T-helper 2 cell treated with Interferon-gamma antibody and Interleukin-4, amounts not matched to agents 5 μg/mL and 100 μg/mL, for 36 hours (primary cell): ENCODE data around the gene ZBTB4.
A peak's percentile ranks its signal among the peaks of the same experiment; 100 is the strongest.

Experiments
- DNase-seq: peaks from one replicate; pipeline ENCODE4 v3.0.0; 2021; ENCODE audit warnings: low spot score
- H3K27ac Mint-ChIP-seq: one replicate; pipeline ENCODE4 v1.8.0; 2021; ENCODE audit warnings: mild to moderate bottlenecking, mixed read lengths
- H3K27me3 Mint-ChIP-seq: one replicate; pipeline ENCODE4 v1.8.0; 2021; ENCODE audit warnings: low read depth, mixed read lengths
- H3K36me3 Mint-ChIP-seq: one replicate; pipeline ENCODE4 v1.8.0; 2021; ENCODE audit warnings: low read depth, mixed read lengths
- H3K4me1 Mint-ChIP-seq: one replicate; pipeline ENCODE4 v1.8.0; 2021; ENCODE audit warnings: low read depth, mixed read lengths
- H3K4me3 Mint-ChIP-seq: one replicate; pipeline ENCODE4 v1.8.0; 2022; ENCODE audit warnings: mild to moderate bottlenecking, moderate library complexity, mixed read lengths
- H3K9me3 Mint-ChIP-seq: one replicate; pipeline ENCODE4 v1.8.0; 2021; ENCODE audit warnings: mixed read lengths

Gene ZBTB4

DNA sequence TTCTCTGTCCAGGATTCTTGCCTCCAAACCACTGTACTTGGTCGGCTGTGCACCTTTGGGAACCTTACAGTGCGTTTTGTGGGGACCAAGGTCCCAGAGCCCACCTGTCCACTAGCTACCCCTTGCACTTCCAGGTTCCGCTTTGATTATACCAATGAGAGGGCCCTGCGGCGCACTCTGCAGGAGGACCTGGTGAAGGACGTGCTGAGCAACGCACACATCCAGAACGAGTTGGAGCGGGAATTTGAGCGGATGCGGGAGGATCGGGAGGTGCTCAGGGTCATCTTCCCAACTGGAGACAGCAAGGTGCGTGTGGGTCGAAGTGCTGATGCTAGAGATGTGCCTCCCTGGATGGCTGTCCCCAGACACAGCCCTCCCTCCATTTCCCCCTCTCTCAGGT lies 23.6 kb upstream of the ZBTB4 start:
- no peak for DNase-seq
- Mint-ChIP-seq H3K27me3 (no peaks in the 10 kb centered on the region), H3K9me3 (no peaks in the 10 kb centered on the region), H3K4me3 (no peak overlapping the region), H3K27ac (no peak overlapping the region), H3K36me3 (peaks cover 69% of the 10 kb centered on the region), H3K4me1 (no peaks in the 10 kb centered on the region)

DNA sequence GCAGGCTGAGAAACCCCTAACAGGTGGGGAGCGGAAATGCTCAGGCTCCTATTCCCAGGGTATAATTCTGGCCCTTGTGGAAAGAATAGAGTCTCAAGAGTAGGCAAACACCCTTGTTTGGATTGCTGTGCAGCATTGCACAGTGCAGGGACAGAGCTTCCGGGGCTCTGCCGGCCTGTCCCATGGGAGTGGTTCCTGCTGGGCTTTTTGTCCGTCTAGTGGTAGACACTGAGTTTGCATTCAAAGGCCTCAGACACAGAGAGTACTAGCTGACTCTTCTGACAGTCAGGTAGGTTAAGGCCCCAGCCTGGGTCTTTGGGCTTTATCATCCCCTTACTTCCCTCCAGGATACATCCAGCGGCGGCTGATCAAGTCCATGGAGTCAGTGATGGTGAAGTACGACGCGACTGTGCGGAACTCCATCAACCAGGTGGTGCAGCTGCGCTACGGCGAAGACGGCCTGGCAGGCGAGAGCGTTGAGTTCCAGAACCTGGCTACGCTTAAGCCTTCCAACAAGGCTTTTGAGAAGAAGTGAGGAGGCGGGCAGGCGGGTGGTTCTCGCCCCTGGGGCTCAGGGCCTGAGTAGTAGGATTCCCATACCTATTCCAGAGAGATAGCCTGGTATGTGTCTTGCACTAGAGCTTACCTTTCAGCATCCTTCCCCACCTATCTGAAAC lies 22.9 kb upstream of the ZBTB4 start:
- no peaks in the 10 kb centered on the region for H3K27me3 Mint-ChIP-seq
- no peaks in the 10 kb centered on the region for H3K9me3 Mint-ChIP-seq
- no peaks in the 10 kb centered on the region for H3K4me1 Mint-ChIP-seq
- no peak for DNase-seq
- no peak overlapping the region for H3K4me3 Mint-ChIP-seq
- H3K27ac Mint-ChIP-seq = no peak overlapping the region
- H3K36me3 Mint-ChIP-seq = peaks cover 69% of the 10 kb centered on the region

DNA sequence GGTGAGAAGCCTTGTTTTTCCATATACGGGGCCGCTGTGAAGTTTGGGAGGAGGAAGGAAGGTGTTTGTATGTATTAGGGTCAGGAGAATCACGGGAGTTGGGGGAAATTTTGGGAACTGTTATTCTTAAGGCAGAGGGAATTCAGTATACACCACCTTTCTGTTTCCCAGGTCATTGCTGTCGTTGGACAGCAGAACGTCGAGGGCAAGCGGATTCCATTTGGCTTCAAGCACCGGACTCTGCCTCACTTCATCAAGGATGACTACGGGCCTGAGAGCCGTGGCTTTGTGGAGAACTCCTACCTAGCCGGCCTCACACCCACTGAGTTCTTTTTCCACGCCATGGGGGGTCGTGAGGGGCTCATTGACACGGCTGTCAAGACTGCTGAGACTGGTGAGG lies 22.3 kb upstream of the ZBTB4 start:
- H3K4me3 Mint-ChIP-seq = no peak overlapping the region
- H3K9me3 Mint-ChIP-seq = no peaks in the 10 kb centered on the region
- no peaks in the 10 kb centered on the region for H3K27me3 Mint-ChIP-seq
- DNase-seq = no peak
- no peaks in the 10 kb centered on the region for H3K4me1 Mint-ChIP-seq
- peaks cover 71% of the 10 kb centered on the region for H3K36me3 Mint-ChIP-seq
- no peak overlapping the region for H3K27ac Mint-ChIP-seq

DNA sequence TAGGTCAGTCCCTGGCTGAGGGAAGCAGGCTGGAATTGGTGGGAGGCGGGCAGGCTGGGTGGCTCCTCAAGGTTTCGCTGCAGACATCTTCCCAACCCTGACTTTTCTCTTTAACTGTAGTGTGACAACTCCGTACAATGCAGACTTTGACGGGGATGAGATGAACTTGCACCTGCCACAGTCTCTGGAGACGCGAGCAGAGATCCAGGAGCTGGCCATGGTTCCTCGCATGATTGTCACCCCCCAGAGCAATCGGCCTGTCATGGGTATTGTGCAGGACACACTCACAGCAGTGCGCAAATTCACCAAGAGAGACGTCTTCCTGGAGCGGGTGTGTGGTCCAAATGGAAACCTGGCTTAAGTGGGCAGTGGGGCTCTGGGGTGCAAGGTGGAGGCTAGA lies 19.7 kb upstream of the ZBTB4 start:
- no peak overlapping the region for H3K27ac Mint-ChIP-seq
- no peaks in the 10 kb centered on the region for H3K9me3 Mint-ChIP-seq
- no peaks in the 10 kb centered on the region for H3K27me3 Mint-ChIP-seq
- DNase-seq = no peak
- peaks cover 69% of the 10 kb centered on the region for H3K36me3 Mint-ChIP-seq
- H3K4me3 Mint-ChIP-seq = no peak overlapping the region
- no peaks in the 10 kb centered on the region for H3K4me1 Mint-ChIP-seq

DNA sequence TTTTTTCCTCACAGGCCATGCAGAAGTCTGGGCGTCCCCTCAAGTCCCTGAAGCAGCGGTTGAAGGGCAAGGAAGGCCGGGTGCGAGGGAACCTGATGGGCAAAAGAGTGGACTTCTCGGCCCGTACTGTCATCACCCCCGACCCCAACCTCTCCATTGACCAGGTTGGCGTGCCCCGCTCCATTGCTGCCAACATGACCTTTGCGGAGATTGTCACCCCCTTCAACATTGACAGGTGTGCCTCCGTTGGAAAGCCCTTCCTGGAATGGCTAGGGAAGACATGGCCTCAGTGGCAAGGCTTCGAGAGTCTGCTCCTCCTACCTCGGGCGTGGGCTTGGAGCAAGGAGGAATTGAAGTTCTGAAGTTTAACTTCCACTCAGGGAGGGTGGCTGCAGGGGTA lies 18.2 kb upstream of the ZBTB4 start:
- Mint-ChIP-seq H3K36me3 (peaks cover 69% of the 10 kb centered on the region), H3K27me3 (no peaks in the 10 kb centered on the region), H3K9me3 (no peaks in the 10 kb centered on the region), H3K27ac (no peak overlapping the region), H3K4me3 (no peak overlapping the region), H3K4me1 (peaks cover 9% of the 10 kb centered on the region)
- no peak for DNase-seq

DNA sequence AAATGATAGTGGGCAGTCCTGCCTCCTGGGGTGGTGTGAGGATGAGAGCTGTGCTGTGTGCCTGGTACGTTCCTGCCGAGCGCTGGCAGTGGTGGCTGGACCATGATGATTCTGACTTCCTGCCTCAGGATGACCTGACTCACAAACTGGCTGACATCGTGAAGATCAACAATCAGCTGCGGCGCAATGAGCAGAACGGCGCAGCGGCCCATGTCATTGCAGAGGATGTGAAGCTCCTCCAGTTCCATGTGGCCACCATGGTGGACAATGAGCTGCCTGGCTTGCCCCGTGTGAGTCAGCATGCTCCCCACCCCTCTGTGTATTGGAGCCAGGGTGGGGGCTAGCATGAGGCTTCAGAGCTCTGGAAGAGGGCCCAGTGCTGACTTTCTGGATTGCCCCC lies 17.8 kb upstream of the ZBTB4 start:
- H3K4me1 Mint-ChIP-seq = peaks cover 10% of the 10 kb centered on the region
- no peak for DNase-seq
- no peaks in the 10 kb centered on the region for H3K9me3 Mint-ChIP-seq
- H3K27ac Mint-ChIP-seq = no peak overlapping the region
- H3K27me3 Mint-ChIP-seq = no peaks in the 10 kb centered on the region
- no peak overlapping the region for H3K4me3 Mint-ChIP-seq
- H3K36me3 Mint-ChIP-seq = peaks cover 65% of the 10 kb centered on the region

DNA sequence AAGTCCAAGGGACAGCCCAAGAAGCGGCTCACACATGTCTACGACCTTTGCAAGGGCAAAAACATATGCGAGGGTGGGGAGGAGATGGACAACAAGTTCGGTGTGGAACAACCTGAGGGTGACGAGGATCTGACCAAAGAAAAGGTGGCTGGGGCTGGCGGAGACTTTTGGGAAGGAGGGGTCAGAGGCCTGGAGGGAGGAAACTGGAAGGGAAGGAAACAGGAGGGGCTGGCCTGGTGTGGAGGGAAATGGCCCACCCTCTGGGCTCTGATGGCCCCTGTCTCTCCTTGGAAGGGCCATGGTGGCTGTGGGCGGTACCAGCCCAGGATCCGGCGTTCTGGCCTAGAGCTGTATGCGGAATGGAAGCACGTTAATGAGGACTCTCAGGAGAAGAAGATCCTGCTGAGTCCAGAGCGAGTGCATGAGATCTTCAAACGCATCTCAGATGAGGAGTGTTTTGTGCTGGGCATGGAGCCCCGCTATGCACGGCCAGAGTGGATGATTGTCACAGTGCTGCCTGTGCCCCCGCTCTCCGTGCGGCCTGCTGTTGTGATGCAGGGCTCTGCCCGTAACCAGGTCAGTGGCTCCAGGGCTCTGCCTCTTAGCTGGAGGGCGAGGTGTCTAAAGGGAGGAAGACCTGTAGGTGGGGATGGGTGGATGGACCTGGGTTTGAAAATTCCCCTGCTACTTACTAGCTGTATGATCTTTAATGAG lies 17.2 kb upstream of the ZBTB4 start:
- H3K4me3 Mint-ChIP-seq = no peak overlapping the region
- no peaks in the 10 kb centered on the region for H3K27me3 Mint-ChIP-seq
- H3K4me1 Mint-ChIP-seq = peaks cover 13% of the 10 kb centered on the region
- no peak overlapping the region for H3K27ac Mint-ChIP-seq
- peaks cover 64% of the 10 kb centered on the region for H3K36me3 Mint-ChIP-seq
- H3K9me3 Mint-ChIP-seq = no peaks in the 10 kb centered on the region
- DNase-seq = no peak

DNA sequence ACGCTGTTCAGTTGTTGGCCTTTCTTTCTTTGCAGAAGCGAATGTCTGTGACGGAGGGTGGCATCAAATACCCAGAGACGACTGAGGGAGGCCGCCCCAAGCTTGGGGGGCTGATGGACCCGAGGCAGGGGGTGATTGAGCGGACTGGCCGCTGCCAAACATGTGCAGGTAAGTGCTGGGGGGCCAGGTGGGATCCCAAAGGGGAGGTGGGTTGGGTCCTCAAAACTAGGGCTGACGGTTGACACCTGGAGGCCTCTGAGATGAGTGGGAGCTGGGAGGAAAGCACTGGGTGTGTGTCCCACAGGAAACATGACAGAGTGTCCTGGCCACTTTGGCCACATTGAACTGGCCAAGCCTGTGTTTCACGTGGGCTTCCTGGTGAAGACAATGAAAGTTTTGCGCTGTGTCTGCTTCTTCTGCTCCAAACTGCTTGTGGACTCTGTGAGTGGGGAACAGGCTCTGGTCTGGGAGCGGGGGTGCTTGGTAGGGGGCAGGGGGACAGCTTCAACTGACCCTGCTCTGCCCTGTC lies 16.5 kb upstream of the ZBTB4 start:
- peaks cover 16% of the 10 kb centered on the region for H3K4me1 Mint-ChIP-seq
- H3K4me3 Mint-ChIP-seq = no peak overlapping the region
- H3K27ac Mint-ChIP-seq = no peak overlapping the region
- H3K27me3 Mint-ChIP-seq = no peaks in the 10 kb centered on the region
- no peak for DNase-seq
- H3K36me3 Mint-ChIP-seq = peaks cover 61% of the 10 kb centered on the region
- H3K9me3 Mint-ChIP-seq = no peaks in the 10 kb centered on the region

DNA sequence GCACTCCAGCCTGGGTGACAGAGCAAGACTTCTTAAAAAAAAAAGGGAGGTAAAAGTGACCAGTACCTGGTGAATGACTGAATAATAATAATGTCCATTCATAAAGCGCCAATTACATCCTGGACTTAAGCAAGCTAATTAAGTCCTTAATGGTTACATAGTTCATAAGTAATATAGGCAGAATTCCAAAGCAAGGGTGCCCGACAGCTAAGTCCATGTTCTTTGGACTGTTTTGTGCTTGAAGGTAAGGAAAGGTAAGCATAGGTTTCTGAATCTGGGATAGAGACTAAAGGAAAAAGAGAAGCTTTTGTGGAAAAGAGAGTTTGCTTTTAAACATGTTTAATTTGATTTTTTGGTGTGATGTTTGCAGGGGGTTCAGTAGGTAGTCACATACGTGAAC lies 14.5 kb upstream of the ZBTB4 start:
- no peaks in the 10 kb centered on the region for H3K9me3 Mint-ChIP-seq
- DNase-seq = no peak
- H3K36me3 Mint-ChIP-seq = peaks cover 57% of the 10 kb centered on the region
- H3K27ac Mint-ChIP-seq = no peak overlapping the region
- H3K27me3 Mint-ChIP-seq = no peaks in the 10 kb centered on the region
- H3K4me3 Mint-ChIP-seq = no peak overlapping the region
- H3K4me1 Mint-ChIP-seq = peaks cover 28% of the 10 kb centered on the region

DNA sequence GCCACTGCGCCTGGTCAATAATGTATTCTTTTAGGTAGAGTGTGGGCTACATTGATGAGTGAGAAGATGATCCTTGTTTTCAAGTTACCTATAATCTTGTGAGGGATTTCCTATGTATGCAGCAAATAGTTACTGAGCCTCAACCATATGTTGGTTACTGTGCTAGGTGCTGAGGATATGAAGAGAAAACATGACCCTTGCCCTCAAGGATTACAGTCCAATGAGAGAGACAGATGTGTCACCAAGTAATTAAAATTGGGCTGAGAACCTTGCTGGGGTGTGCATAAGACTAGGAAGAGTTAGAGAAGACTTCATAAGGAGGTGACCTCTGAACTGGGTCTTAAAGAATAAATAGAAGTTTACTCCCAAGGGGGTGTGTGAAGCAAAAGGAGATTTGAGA lies 12.2 kb upstream of the ZBTB4 start:
- no peak overlapping the region for H3K4me3 Mint-ChIP-seq
- peaks cover 53% of the 10 kb centered on the region for H3K36me3 Mint-ChIP-seq
- no peak for DNase-seq

DNA sequence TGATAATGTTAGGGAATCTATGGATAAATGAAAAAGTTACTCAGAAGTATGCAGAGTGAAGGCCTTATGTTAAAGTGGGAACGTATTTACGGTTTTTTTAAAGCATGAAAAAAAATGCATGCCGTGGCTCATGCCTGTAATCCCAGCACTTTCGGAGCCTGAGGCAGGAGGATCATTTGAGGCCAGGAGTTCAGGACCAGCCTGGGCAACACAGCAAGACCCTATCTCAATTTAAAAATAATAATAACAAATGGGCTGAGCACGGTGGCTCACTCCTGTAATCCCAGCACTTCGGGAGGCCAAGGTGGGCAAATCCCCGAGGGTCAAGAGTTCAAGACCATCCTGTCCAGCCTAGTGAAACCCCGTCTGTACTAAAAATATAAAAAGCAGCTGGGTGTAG lies 10.7 kb upstream of the ZBTB4 start:
- Mint-ChIP-seq H3K9me3 (no peaks in the 10 kb centered on the region), H3K4me3 (no peak overlapping the region), H3K36me3 (peaks cover 54% of the 10 kb centered on the region), H3K27me3 (no peaks in the 10 kb centered on the region), H3K27ac (no peak overlapping the region), H3K4me1 (peaks cover 51% of the 10 kb centered on the region)
- DNase-seq = no peak

More for the DNA sequence above, 12.2 kb upstream of the ZBTB4 start:
- peaks cover 41% of the 10 kb centered on the region for H3K4me1 Mint-ChIP-seq
- no peak overlapping the region for H3K27ac Mint-ChIP-seq
- H3K9me3 Mint-ChIP-seq = no peaks in the 10 kb centered on the region
- no peaks in the 10 kb centered on the region for H3K27me3 Mint-ChIP-seq

DNA sequence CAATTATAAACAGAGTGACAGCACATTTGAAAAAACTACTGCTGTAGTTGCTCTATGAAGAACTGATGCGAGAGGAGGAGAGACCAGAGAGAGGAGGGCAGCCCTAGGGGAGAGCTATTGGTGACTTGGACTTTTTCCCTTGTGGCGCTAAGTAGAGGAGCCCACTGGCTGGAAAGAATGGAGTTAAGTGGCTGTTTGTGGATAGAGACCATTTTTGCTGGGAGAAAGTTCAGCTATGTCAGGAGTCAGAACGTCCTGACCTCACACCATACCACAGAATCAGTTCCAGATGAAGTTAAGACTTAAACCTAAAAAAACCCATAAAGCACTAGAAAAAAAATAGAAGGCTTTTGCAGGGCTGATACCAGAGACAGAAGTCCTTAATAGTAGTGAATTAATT lies 6.8 kb upstream of the ZBTB4 start:
- Mint-ChIP-seq H3K27me3 (no peaks in the 10 kb centered on the region), H3K4me3 (peak overlapping the region; percentile 88), H3K9me3 (no peaks in the 10 kb centered on the region), H3K27ac (peak overlapping the region; percentile 72), H3K36me3 (peaks cover 37% of the 10 kb centered on the region), H3K4me1 (peaks cover 46% of the 10 kb centered on the region)
- no peak for DNase-seq

DNA sequence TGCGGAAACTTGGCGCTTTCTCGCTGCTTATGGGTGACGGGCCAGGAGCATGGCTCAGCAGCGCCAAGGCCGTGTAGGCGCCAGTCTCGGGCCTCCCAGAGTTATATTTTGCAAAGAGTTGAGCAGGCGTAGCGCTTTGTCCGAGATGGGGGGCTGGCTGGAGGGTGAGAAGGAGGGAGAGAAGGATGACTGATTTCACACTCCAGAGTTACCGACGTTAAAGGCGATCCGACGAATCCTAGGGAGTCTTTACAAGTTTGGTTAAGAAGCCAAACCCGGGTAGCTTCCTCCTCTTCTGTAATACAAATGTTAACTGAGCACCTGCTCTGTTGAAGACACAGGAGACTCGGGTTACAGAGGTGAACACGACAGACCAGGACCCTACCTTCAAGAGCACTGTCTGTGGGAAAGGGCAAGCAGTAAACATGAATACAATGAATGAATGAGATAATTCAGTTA lies 5.5 kb upstream of the ZBTB4 start:
- DNase-seq = no peak
- peaks cover 31% of the 10 kb centered on the region for H3K36me3 Mint-ChIP-seq
- H3K4me3 Mint-ChIP-seq = peak overlapping the region; percentile 95
- no peaks in the 10 kb centered on the region for H3K27me3 Mint-ChIP-seq
- no peaks in the 10 kb centered on the region for H3K9me3 Mint-ChIP-seq
- H3K27ac Mint-ChIP-seq = peak overlapping the region; percentile 100
- peaks cover 41% of the 10 kb centered on the region for H3K4me1 Mint-ChIP-seq

DNA sequence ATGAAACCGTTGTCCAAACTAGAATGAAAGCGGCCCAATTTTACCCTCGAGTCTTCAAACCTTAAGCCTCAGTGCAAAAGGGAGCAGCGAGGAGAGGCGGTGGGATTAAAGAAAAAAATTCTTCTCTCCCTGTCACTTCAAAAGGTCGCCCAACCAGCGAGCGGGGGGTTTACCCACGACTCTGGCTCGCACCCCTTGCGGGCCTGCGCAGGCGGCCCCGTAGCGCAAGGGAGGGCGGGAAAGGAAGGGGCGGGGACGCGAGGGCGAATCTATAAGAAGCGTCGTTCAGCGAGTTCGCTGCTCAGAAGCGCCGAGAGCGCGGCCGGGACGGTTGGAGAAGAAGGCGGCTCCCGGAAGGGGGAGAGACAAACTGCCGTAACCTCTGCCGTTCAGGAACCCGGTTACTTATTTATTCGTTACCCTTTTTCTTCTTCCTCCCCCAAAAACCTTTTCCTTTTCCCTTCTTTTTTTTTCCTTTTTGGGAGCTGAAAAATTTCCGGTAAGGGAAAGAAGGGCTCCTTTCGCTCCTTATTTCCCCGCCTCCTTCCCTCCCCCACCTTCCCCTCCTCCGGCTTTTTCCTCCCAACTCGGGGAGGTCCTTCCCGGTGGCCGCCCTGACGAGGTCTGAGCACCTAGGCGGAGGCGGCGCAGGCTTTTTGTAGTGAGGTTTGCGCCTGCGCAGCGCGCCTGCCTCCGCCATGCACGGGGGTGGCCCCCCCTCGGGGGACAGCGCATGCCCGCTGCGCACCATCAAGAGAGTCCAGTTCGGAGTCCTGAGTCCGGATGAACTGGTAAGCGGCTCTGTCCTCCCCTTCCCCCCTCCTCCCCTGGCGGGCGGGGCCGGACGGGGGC lies 4.9 kb upstream of the ZBTB4 start, which contains the start of gene POLR2A:
Gene POLR2A (plus strand): TSS at position 300 of the 852 bp plus-strand sequence.
- peaks cover 41% of the 10 kb centered on the region for H3K4me1 Mint-ChIP-seq
- no peaks in the 10 kb centered on the region for H3K27me3 Mint-ChIP-seq
- peaks cover 29% of the 10 kb centered on the region for H3K36me3 Mint-ChIP-seq
- peak; percentile 98 for DNase-seq
- peak within 1 kb of the TSS; percentile 100 for H3K27ac Mint-ChIP-seq
- no peaks in the 10 kb centered on the region for H3K9me3 Mint-ChIP-seq
- H3K4me3 Mint-ChIP-seq = peak within 1 kb of the TSS; percentile 95
